Adrenal gland (tissue), 12 donors: ENCODE data around the gene AFAP1L1. TPM values are rescaled to one million over a fixed set of nuclear protein-coding genes. Genes with fewer than 3 reads are reported as not detected.
A peak's percentile ranks its signal among the peaks of the same experiment; 100 is the strongest.

Experiments
- DNase-seq, 7 donors: peaks; one replicate each; pipeline ENCODE4 v3.0.0-alpha.2; 2019 to 2020
- H3K27ac ChIP-seq, 5 donors: fragments of 200-600 bp; sonication (generic) in 4 of 5; 1 replicate in 3 of 5; 2 replicates in 2 of 5; pipeline versions ENCODE4 v1.5.1 to v1.8.0; 2016 to 2020; ENCODE audit warnings: mild to moderate bottlenecking in 1 of 5
- H3K27me3 ChIP-seq: fragments of 200-600 bp; 2 replicates; pipeline ENCODE4 v1.8.0; 2021
- H3K36me3 ChIP-seq, 2 donors: fragments of 200-600 bp; replicated peaks in 1 of 2; 1 replicate in 1 of 2; 2 replicates in 1 of 2; pipeline versions ENCODE4 v1.5.1 to v1.8.0; 2018 to 2022
- H3K4me1 ChIP-seq, 2 donors: fragments of 200-600 bp; replicated peaks in 1 of 2; 1 replicate in 1 of 2; 2 replicates in 1 of 2; pipeline versions ENCODE4 v1.5.1 to v1.8.0; 2018 to 2021
- H3K4me3 ChIP-seq, 4 donors: fragments of 200-600 bp; sonication (generic) in 3 of 4; one replicate each; pipeline ENCODE4 v1.5.1; 2016 to 2018
- H3K9me3 ChIP-seq, 3 donors: fragments of 200-600 bp; sonication (generic) in 1 of 3; replicated peaks in 1 of 3; 1 replicate in 2 of 3; 2 replicates in 1 of 3; pipeline versions ENCODE4 v1.5.1 to v1.8.0; 2016 to 2021
- CTCF ChIP-seq, 6 experiments: fragments of 450-650 bp in 4 of 6; fragments of 200-600 bp in 2 of 6; sonication (generic) in 1 of 6; IDR thresholded peaks; 1 replicate in 5 of 6; 2 replicates in 1 of 6; pipeline versions ENCODE4 v1.5.1 to v1.8.0; 2016 to 2021; ENCODE audit warnings: antibody characterized with exemption in 6 of 6, mild to moderate bottlenecking in 2 of 6, moderate library complexity in 1 of 6
- POLR2A ChIP-seq, 2 donors: fragments of 450-650 bp; IDR thresholded peaks; one replicate each; pipeline ENCODE4 v1.6.1; 2017; ENCODE audit warnings: antibody characterized with exemption in 2 of 2, mild to moderate bottlenecking in 2 of 2, moderate library complexity in 1 of 2
- WGBS, 4 donors: extraction: QIAGEN DNeasy Blood & Tissue Kit in 2 of 4; methylation state at CpG; one replicate each; pipeline versions ENCODE4 v1.1.5 to v1.1.7; 2013 to 2017; 5-methylcytosine and 5-hydroxymethylcytosine counted together
- intact Hi-C, 2 donors: fragments of 100-400 bp; cut with DNase I; formaldehyde crosslinking; loops; one replicate each; pipeline versions ENCODE4 v1.14.1 to v1.15.0; 2022 to 2023
- polyA plus RNA-seq, 3 donors: library from polyadenylated mRNA; stranded (reverse); fragments of 200-250 nt in 2 of 3; fragments of 350-450 nt in 1 of 3; fragmentation: Illumina TruSeq in 1 of 3; extraction: RNeasy Lipid Tissue Mini Kit (QIAGEN cat#74804) in 1 of 3; gene quantifications; one replicate each; pipeline ENCODE4 v1.2.3, GENCODE V29; 2013 to 2014
- total RNA-seq, 9 donors: library from RNA; depleted of rRNA in 4 of 9; stranded (reverse); fragments of >200 nt in 4 of 9; fragments of 120-200 nt in 1 of 9; fragmentation: NEBNext Ultra II Directional in 1 of 9; extraction: Animal tissue kit (Norgen Biotek cat#: 25700) in 1 of 9; gene quantifications; one replicate each; pipeline versions ENCODE4 v1.1.0 to v1.2.4, GENCODE V29; 2013 to 2023
- donor health status: healthy with polysubstance abuse.
- donor health status: Bipolar disorder and iron deficiency.
- donor health status: DM: yes; HTN: yes; CAD: no.
- donor health status: DM: no; HTN: no; CAD: no.
- donor health status: DM: no; HTN: no; CAD: no.
- donor health status: DM: yes; HTN: yes; CAD: no.

AFAP1L1 gene
- total and polyA plus RNA-seq, 12 donors, result 4.3 to 13.4 (median 9.3) TPM

GRCh38 chr5:149379177-149379761 is 107.6 kb downstream of the AFAP1L1 start, which contains the start of gene IL17B:
TSS of gene IL17B (minus strand) at chr5:149379292. CDS start at chr5:149379225, 67 bp downstream.
- Histone ChIP-seq H3K36me3 (no peaks in the 10 kb centered on the region), H3K4me1 (peaks cover 5 to 43% of the 10 kb centered on the region in 2 donors), H3K27me3 (no peaks in the 10 kb centered on the region), H3K4me3 (no peak within 1 kb of the TSS), H3K9me3 (no peaks in the 10 kb centered on the region), H3K27ac (peak within 1 kb of the TSS in 2 of 5 donors; percentile 54 to 74)
- TF ChIP-seq CTCF (IDR thresholded peaks at IDR 0.05) (no peak), POLR2A (IDR thresholded peaks at IDR 0.05) (no peak)
- 58 to 73% (median 70%) methylated on average over 17 to 22 of the region's 22 CpGs for WGBS, 4 donors
- DNase-seq, result no peak
- intact Hi-C loops, result loop anchor here in 1 of 2 donors (10.0 kb wide), 1 partner anchor 236 kb away; no protein-coding TSS in a partner anchor

DNA sequence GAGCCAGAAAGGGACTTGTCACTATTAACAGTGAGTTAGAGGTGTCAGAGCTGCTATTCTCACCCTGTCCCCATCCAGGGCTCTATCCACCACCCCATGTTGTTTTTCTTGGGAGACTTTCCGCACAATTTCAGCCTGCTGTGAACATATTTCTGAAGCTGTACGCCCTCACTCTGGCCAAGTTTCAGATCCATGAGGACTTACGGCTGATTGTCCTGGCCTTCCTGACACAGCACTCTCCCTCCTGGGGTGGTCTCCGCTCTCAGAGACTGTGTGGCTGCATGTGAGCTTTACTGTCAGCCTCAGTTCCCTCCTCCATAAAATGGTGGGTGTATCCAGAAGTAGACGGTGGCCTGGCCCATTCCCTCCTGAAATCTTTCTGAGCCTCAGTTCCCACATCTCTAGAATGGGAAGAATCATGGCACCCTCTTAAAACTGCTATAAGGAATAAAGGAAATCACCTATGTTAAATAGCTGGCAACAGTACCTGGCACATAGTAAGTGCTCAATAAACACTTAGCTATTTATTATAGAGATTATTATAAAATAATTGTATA is 108.2 kb downstream of the AFAP1L1 start:
- H3K4me3 ChIP-seq, result no peak overlapping the region
- H3K4me1 ChIP-seq, result peaks cover 5 to 47% of the 10 kb centered on the region in 2 donors
- TF ChIP-seq POLR2A (IDR thresholded peaks at IDR 0.05), result no peak
- no peak for TF ChIP-seq CTCF (IDR thresholded peaks at IDR 0.05)
- H3K9me3 ChIP-seq, result no peaks in the 10 kb centered on the region
- H3K27me3 ChIP-seq, result no peaks in the 10 kb centered on the region
- no peaks in the 10 kb centered on the region for H3K36me3 ChIP-seq
- peak overlapping the region in 2 of 5 donors; percentile 54 to 74 for H3K27ac ChIP-seq
- intact Hi-C loops, result loop anchor here (2.0 to 10.0 kb wide), 2 partner anchors 53 to 235 kb away; no protein-coding TSS in a partner anchor
- 64 to 89% (median 84%) methylated on average over 5 of the region's 5 CpGs for WGBS, 4 donors
- no peak for DNase-seq

DNA sequence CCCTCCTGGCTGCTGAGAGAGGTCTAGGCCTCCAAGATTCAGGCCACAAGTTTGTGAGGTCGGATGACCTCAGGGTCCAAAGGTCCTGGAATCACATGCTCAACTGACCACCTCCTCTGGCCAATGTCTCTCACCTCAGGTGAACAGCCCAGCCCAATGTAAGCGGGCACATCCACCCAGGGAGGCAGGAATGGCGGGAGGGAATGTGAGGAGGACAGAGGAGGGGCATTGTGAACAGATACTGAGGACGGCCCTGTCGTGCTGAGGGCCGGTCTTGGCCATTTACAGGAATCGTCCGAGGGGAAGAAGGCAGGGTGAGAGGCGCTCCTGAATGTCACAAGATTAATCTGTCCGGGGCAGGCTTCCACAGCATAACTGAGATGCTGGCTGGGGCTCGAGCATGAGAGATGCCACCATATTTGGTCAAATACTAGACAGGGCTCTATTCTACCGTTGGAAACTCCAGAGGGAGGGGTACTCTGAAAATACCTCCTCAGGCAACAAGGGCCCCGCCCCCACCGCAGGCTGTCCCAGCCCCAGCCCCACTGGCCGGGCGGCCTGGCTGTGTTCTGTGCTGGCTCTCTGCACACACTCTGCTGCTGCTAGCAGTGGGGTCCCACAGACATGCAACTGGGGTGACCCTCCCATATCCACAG is 108.9 kb downstream of the AFAP1L1 start:
- Histone ChIP-seq H3K27me3 (no peaks in the 10 kb centered on the region), H3K36me3 (no peaks in the 10 kb centered on the region), H3K27ac (peak overlapping the region in 2 of 5 donors; percentile 62 to 74), H3K4me1 (peaks cover 5 to 50% of the 10 kb centered on the region in 2 donors), H3K4me3 (no peak overlapping the region), H3K9me3 (no peaks in the 10 kb centered on the region)
- TF ChIP-seq POLR2A (IDR thresholded peaks at IDR 0.05), result no peak
- no peak for TF ChIP-seq CTCF (IDR thresholded peaks at IDR 0.05)
- peak in 2 of 7 donors; percentile 42 to 78 for DNase-seq
- 63 to 83% (median 73%) methylated on average over 11 to 16 of the region's 16 CpGs for WGBS, 4 donors
- intact Hi-C loops, result loop anchor here in 1 of 2 donors (2.0 kb wide), 1 partner anchor 52 kb away; no protein-coding TSS in a partner anchor
